Stimulated activated CD4-positive, alpha-beta T cell treated with anti-CD3 and anti-CD28 coated beads, TNF-alpha, amount 100 ng/mL, for 24 hours (primary cell): ENCODE measurements around the gene NIT1.
"Not testable (repeated sequence)": the region's sequence is repeated elsewhere in the genome, so short reads cannot be mapped to it uniquely, and the experiment has no call there.

ENCODE experiments used
- DNase-seq, 3 experiments: peaks; one replicate each; pipeline ENCODE4 v3.0.0-alpha.2; 2020; ENCODE audit warnings: low read depth in 3 of 3

NIT1 gene

GRCh38 chr1:161115132-161115711 lies 2.7 kb upstream of the NIT1 start:
- peak in 1 of 3 experiments; percentile 39 for DNase-seq

- not testable (repeated sequence) for DNase-seq
Observed at GRCh38 chr1:161115961-161116360, 1.9 kb upstream of the NIT1 start.

- DNase-seq = peak; percentile 44 to 65 (median 58)
Observed at GRCh38 chr1:161119092-161119903, 1.4 kb downstream of the NIT1 start.

GRCh38 chr1:161121042-161121650 lies 3.2 kb downstream of the NIT1 start:
- no peak for DNase-seq

GRCh38 chr1:161121834-161122233 lies 3.9 kb downstream of the NIT1 start:
- no peak for DNase-seq

- no peak for DNase-seq
Observed at GRCh38 chr1:161122967-161123366, 5.1 kb downstream of the NIT1 start.

GRCh38 chr1:161127649-161128048 lies 9.7 kb downstream of the NIT1 start:
- no peak for DNase-seq

- DNase-seq = no peak
Observed at GRCh38 chr1:161128591-161129420, 10.9 kb downstream of the NIT1 start.

- no peak for DNase-seq
Observed at GRCh38 chr1:161130266-161130665, 12.4 kb downstream of the NIT1 start.

- DNase-seq = no peak
Observed at GRCh38 chr1:161131523-161132409, 13.9 kb downstream of the NIT1 start.

GRCh38 chr1:161132410-161133219 lies 14.7 kb downstream of the NIT1 start, which contains the start of gene DEDD:
DEDD (minus strand) TSS chr1:161132667; CDS start chr1:161124462, 8,205 bp downstream.
- DNase-seq = peak; percentile 81 to 89 (median 87)

- no peak for DNase-seq
Observed at GRCh38 chr1:161133220-161133740, 15.4 kb downstream of the NIT1 start.

GRCh38 chr1:161137881-161138280 lies 20.0 kb downstream of the NIT1 start:
- no peak for DNase-seq

- no peak for DNase-seq
Observed at GRCh38 chr1:161138431-161138830, 20.5 kb downstream of the NIT1 start.

GRCh38 chr1:161139766-161140165 lies 21.9 kb downstream of the NIT1 start:
- peak in 1 of 3 experiments; percentile 35 for DNase-seq

- no peak for DNase-seq
Observed at GRCh38 chr1:161140755-161141400, 23.0 kb downstream of the NIT1 start.

- no peak for DNase-seq
Observed at GRCh38 chr1:161145832-161146231, 27.9 kb downstream of the NIT1 start.

- no peak for DNase-seq
Observed at GRCh38 chr1:161153176-161153575, 35.3 kb downstream of the NIT1 start.

GRCh38 chr1:161153682-161154337 lies 35.9 kb downstream of the NIT1 start, which contains the start of gene UFC1:
UFC1 (plus strand) TSS chr1:161153978; CDS start chr1:161153998, 20 bp downstream.
- DNase-seq = peak; percentile 56 to 72 (median 70)
